Ascending aorta (tissue), 2 donors: Measurements from ENCODE around the gene F5. TPM values are rescaled to one million over a fixed set of nuclear protein-coding genes. Genes with fewer than 3 reads are reported as not detected.

ENCODE experiments used
- DNase-seq, 2 donors: peaks; one replicate each; pipeline ENCODE4 v3.0.0-alpha.2; 2019; ENCODE audit warnings: low spot score in 2 of 2
- H3K27ac ChIP-seq, 2 donors: fragments of 200-600 bp; sonication (generic); one replicate each; pipeline ENCODE4 v1.5.1; 2016 to 2017; ENCODE audit warnings: mild to moderate bottlenecking in 1 of 2
- H3K27me3 ChIP-seq: fragments of 200-600 bp; sonication (generic); one replicate; pipeline ENCODE4 v1.5.1; 2017
- H3K36me3 ChIP-seq, 2 donors: fragments of 200-600 bp; sonication (generic); one replicate each; pipeline ENCODE4 v1.5.1; 2016
- H3K4me1 ChIP-seq, 2 donors: fragments of 200-600 bp; sonication (generic); one replicate each; pipeline ENCODE4 v1.5.1; 2016 to 2017; ENCODE audit warnings: mild to moderate bottlenecking in 1 of 2
- H3K4me3 ChIP-seq, 2 donors: fragments of 200-600 bp; sonication (generic); one replicate each; pipeline ENCODE4 v1.5.1; 2016 to 2017; ENCODE audit warnings: mild to moderate bottlenecking in 1 of 2
- H3K9me3 ChIP-seq, 2 donors: fragments of 200-600 bp; sonication (generic); one replicate each; pipeline ENCODE4 v1.5.1; 2016
- CTCF ChIP-seq, 3 experiments: fragments of 200-600 bp in 2 of 3; fragments of 450-650 bp in 1 of 3; sonication (generic) in 2 of 3; IDR thresholded peaks; one replicate each; pipeline ENCODE4 v1.5.1; 2016 to 2019; ENCODE audit warnings: antibody characterized with exemption in 3 of 3, mild to moderate bottlenecking in 1 of 3, moderate library complexity in 1 of 3
- intact Hi-C: fragments of 100-400 bp; cut with DNase I; formaldehyde crosslinking; loops from one replicate; pipeline ENCODE4 v1.15.1; 2023
- total RNA-seq: library from RNA; depleted of rRNA; stranded (reverse); fragments of >200 nt; gene quantifications from one replicate; pipeline ENCODE4 v1.1.0, GENCODE V29; 2016

F5 gene
- total RNA-seq, 1 donor from 2014 or later = not detected

GRCh38 chr1:169568497-169568896 is 17.8 kb downstream of the F5 start:
- TF ChIP-seq CTCF (IDR thresholded peaks at IDR 0.05) = no peak
- Histone ChIP-seq H3K9me3 (no peaks in the 10 kb centered on the region), H3K27ac (no peak overlapping the region), H3K4me3 (no peak overlapping the region), H3K27me3 (no peaks in the 10 kb centered on the region), H3K36me3 (no peaks in the 10 kb centered on the region), H3K4me1 (no peaks in the 10 kb centered on the region)
- no peak for DNase-seq
- intact Hi-C loops = no loop called here

GRCh38 chr1:169565335-169566271 is 20.7 kb downstream of the F5 start:
- Histone ChIP-seq H3K9me3 (no peaks in the 10 kb centered on the region), H3K27ac (no peak overlapping the region), H3K27me3 (no peaks in the 10 kb centered on the region), H3K36me3 (no peaks in the 10 kb centered on the region), H3K4me1 (no peaks in the 10 kb centered on the region), H3K4me3 (no peak overlapping the region)
- intact Hi-C loops = no loop called here
- no peak for DNase-seq
- no peak for TF ChIP-seq CTCF (IDR thresholded peaks at IDR 0.05)

DNA sequence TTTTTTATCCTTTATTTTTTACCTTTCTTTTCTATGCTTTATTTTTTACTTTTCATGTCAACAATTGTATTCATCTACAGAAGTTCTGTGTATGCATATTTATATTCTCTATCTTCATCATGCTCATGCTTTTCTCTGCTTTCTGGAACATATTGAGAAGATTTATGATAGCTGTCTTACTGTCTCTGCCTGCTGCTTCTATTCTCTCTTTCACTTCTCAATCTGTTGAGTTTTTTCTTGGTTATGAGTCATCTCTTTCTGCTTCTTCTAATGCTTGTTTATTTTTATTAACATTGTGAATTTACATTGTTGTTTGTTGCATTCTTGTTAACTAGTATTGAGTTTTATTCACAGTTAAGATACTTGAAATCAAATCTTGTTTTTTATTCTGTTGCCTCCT is 22.6 kb downstream of the F5 start:
- Histone ChIP-seq H3K4me1 (no peaks in the 10 kb centered on the region), H3K27ac (no peak overlapping the region), H3K36me3 (no peaks in the 10 kb centered on the region), H3K27me3 (no peaks in the 10 kb centered on the region), H3K4me3 (no peak overlapping the region), H3K9me3 (no peaks in the 10 kb centered on the region)
- intact Hi-C loops = no loop called here
- no peak for TF ChIP-seq CTCF (IDR thresholded peaks at IDR 0.05)
- no peak for DNase-seq

- H3K36me3 ChIP-seq = no peaks in the 10 kb centered on the region
- H3K27ac ChIP-seq = no peak overlapping the region
- H3K27me3 ChIP-seq = no peaks in the 10 kb centered on the region
- intact Hi-C loops = no loop called here
- TF ChIP-seq CTCF (IDR thresholded peaks at IDR 0.05) = no peak
- no peaks in the 10 kb centered on the region for H3K4me1 ChIP-seq
- DNase-seq = no peak
- no peak overlapping the region for H3K4me3 ChIP-seq
- no peaks in the 10 kb centered on the region for H3K9me3 ChIP-seq
These were observed 23.2 kb downstream of the F5 start for GRCh38 chr1:169563019-169563615.

DNA sequence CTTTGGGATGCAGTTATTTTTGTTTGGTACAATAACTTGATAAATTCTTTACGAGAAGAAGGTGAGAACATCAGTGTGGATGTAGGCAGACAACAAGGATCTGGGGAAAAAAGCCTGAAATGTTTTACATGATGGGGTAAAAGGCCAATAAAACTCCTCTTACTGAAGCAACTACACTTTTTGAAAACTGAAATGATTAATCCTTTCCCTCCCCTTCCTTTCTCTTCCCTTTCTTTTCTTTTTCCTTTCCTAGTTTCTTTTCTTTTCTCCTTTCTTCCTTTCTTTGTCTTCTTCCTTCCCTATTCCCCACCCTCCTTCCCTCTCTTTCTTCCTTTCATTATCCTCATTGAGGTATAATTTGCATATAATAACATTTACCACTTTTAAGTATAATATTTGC is 24.6 kb downstream of the F5 start:
- H3K4me1 ChIP-seq = no peaks in the 10 kb centered on the region
- no peak overlapping the region for H3K27ac ChIP-seq
- intact Hi-C loops = no loop called here
- H3K4me3 ChIP-seq = no peak overlapping the region
- no peaks in the 10 kb centered on the region for H3K9me3 ChIP-seq
- DNase-seq = no peak
- H3K27me3 ChIP-seq = no peaks in the 10 kb centered on the region
- H3K36me3 ChIP-seq = no peaks in the 10 kb centered on the region
- no peak for TF ChIP-seq CTCF (IDR thresholded peaks at IDR 0.05)
